HG03439 (cell line): ENCODE data around the gene KLHL30.

Experiments used
- ATAC-seq: cut with Tn5 transposase; IDR thresholded peaks from one replicate; pipeline ENCODE4 v1.9.1; 2021; ENCODE audit warnings: mild to moderate bottlenecking, moderate library complexity; ENCODE audit not compliant: unreplicated experiment

KLHL30 gene

GRCh38 chr2:238144262-238144661 is 5.8 kb downstream of the KLHL30 start:
- no peak for ATAC-seq

DNA sequence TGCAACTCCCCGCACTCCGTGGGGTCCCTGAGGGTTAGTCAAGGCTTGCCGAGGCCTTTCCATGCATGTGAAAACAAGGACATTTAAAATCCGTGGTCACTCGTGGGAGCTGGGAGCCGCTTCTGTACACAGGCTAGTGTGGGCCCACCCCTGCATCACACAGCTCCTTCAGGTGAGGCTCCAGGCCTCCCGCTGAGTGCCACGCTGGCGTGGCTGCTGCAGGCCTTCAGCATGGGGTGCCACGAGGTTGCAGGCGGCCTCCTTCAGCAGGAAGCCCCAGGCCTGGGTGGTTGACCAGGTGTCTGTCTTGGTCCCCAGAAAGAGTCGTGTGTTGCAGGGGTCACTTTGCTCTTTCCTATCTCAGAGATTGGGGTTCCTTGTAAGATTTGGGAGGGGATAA is 6.6 kb downstream of the KLHL30 start:
- ATAC-seq, result no peak

GRCh38 chr2:238145851-238146250 is 7.4 kb downstream of the KLHL30 start:
- ATAC-seq, result no peak

- no peak for ATAC-seq
Observed at GRCh38 chr2:238146884-238147544, 8.5 kb downstream of the KLHL30 start.

GRCh38 chr2:238148981-238149380 is 10.5 kb downstream of the KLHL30 start:
- no peak for ATAC-seq

DNA sequence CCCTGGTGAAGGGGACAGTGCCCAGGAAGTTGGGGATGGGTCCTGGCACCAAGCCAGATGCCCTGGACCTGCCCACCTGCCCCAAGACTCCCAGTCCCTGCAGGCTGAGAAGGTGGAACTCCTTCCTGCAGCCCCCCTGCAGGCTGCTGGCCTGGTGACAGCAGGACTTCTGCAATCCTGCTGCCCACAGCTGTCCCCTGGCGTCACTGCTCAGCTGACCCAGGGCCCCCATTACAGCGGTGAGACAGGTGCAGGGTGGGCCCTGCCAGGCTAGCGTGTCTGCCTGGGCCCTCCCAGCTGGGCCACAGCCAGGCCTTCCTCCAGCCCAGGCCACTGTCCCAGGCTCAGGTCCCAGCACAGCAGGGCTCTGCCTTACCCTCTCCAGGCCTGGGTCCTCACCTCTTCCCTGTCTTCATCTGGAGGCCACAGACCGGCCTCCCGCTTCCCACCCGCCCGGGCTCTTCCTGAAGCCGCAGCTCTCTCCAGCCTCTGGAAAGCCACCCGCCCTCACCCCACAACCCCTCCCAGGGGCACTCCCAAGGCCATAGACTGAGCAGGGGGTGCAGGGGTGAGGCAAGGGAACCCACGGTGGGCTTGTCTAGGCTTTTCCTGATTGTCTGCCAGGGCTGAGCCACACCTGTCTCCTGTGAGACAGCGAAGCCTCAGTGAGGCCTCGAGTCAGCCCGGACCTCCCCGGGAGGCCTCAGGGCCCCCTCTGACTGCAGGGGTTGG is 11.5 kb downstream of the KLHL30 start:
- no peak for ATAC-seq

- no peak for ATAC-seq
Observed at GRCh38 chr2:238150686-238151085, 12.2 kb downstream of the KLHL30 start.

GRCh38 chr2:238151205-238151604 is 12.7 kb downstream of the KLHL30 start:
- ATAC-seq, result no peak

DNA sequence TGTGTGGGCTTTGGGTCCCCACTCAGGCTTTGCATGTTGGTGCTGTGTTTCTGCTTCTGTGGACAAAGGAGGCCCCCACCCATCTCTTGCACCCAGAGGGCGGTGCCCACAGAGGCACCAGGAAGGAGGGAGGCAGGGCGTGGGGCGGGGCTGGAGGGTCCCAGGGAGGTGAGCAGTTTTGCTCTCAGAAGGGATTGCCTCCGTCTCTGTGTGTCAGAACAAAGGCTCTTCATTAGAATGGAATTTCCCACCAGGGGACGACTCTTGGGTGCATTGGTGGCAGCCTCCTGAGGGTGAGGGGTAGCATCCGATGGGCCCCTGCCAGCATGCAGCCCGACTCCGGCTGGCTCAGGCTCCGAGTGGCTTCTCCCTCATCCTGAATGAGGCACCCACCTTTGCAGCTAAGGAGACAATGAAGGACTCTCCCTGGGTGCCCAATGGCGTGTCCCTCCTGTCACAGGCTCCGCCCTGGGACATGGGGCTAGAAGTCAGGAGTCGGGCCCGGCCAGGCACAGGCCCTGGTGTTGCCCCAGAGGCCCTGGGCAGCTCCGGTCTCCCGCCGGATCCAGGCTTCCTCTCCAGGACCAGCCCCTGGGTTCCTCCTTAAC is 13.3 kb downstream of the KLHL30 start:
- no peak for ATAC-seq

- no peak for ATAC-seq
Observed at GRCh38 chr2:238152771-238153688, 14.6 kb downstream of the KLHL30 start.

DNA sequence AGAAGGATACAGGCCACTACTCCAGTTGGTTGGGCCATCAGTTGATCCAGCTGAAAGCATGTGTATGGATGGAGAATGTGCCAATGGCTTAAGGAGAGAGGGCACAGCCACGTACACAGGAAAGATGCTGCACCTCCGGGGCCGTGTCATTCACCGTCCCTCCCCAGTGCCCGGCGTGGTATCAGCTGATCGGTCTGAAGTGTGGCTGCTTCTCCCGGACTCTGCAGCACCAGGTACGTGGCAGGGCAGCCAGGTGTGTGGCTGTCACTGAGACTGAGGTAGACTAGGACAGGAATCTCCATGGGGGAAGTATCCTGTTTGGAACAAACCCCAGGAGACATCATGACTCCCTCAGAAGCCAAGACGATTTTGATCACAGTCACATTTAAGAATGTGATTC is 16.1 kb downstream of the KLHL30 start:
- ATAC-seq, result no peak

GRCh38 chr2:238155051-238155760 is 16.7 kb downstream of the KLHL30 start:
- no peak for ATAC-seq

DNA sequence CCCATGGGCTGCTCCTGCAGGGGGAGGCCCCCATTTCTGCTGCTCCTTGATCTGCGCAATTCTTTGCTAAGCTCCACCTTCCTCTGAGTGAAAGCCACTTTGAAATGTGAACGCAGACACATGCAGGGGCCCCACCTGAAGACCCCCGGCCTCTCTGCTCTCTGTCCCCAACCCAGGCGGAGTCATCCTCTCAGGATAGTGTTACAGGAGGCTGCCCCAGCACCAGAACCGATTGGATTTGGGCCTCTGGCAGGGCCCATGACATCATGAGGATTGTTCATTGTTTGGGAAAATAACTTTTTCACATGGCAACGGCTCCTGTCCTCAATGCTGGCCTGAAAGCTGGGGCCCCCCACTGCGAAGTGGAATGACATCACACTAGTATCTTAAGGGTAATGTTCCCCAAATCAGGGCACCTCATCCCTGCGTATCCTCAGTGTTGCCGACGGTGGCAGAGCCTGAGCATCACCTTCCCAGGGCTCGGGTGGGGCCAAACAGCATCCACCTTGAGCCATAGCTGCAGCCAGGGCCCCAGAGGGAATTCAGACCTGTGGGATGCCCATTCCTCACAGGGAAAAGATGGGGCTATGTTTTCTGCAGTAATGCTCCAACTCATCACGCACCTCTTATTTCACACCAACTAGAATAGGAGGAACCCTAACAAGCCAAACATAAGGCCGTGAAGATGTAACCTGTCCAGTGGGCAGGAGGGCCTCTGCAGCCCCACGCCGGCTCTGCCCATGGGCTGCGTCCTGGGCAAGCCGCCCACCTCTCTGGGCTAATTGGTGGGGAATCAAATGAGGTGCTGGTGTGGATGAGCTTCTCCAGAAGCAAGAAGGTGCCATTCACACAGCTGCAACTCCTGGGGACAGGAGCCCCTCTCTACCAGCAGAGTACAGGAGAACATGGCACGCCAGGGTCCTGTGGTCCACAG is 17.6 kb downstream of the KLHL30 start:
- no peak for ATAC-seq

GRCh38 chr2:238157506-238158017 is 19.1 kb downstream of the KLHL30 start:
- ATAC-seq, result no peak

GRCh38 chr2:238158018-238158508 is 19.6 kb downstream of the KLHL30 start:
- ATAC-seq, result no peak

DNA sequence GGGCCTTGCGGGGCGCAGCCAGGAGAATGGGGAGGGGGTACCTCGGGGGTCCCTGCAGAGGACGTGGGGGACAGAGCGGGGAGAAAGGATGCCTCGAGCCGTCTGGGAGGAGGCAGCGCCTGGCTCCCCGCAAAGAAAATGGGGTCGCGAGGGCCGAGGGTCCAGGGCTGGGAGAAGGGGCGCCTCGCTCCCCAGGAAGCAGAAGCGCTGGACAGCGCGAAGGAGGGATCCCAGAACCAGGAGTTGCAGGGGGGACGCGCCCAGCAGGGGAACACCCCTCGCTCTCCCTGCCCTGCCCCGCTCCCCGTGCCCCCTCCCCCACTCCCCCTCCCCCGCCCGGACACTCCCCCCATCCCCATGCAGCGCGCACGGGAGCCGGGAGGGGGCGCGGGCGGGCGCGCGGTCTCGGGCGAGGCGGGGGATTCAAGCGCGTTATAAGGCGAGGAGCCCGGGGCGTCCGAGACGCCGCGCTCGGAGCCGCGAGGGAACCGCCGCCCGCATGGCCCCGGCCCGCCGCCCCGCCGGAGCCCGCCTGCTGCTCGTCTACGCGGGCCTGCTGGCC is 20.1 kb downstream of the KLHL30 start, which contains the start of gene ERFE:
Gene ERFE (plus strand): TSS at position 462 of the 562 bp plus-strand sequence. CDS start 38 bp downstream, at position 500.
- ATAC-seq, result no peak

DNA sequence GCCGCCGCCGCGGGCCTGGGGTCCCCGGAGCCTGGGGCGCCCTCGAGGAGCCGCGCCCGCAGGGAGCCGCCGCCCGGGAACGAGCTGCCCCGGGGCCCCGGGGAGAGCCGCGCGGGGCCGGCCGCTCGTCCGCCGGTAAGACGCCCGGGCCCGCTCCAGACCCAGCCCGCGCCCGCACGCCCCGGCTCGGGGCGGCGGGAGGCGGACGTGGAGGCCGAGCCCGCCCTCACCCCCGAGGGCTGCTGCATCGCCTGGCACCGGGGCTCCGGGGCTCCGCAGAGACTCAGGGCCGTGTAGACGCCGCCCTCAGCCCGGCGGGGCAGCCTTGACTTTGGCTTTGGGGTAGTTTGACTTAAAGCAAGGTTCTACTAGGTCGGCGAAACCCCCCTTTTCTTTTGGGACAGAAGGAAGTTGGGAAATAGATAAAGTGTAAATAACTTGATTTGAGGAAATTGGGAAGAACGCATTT is 20.6 kb downstream of the KLHL30 start:
- no peak for ATAC-seq

GRCh38 chr2:238159661-238160205 is 21.3 kb downstream of the KLHL30 start:
- no peak for ATAC-seq
